Kidney (tissue), 14 donors: ENCODE data around the gene SPECC1L. TPM values are rescaled to one million over a fixed set of nuclear protein-coding genes. Genes with fewer than 3 reads are reported as not detected.

Source experiments
- DNase-seq, 5 donors: peaks; one replicate each; pipeline ENCODE4 v3.0.0-alpha.2; 2013 to 2020
- FAIRE-seq: peaks from 2 replicates; lab custom pipeline; 2012; peaks lifted over from hg19 to GRCh38; lab: Jason Lieb, UNC
- H3K27ac ChIP-seq, 2 donors: one replicate each; pipeline ENCODE4 v1.7.0; 2013; ENCODE audit warnings: low read depth in 2 of 2, low read length in 2 of 2, inconsistent platforms in 1 of 2
- H3K27me3 ChIP-seq: one replicate; pipeline ENCODE4 v1.7.1; 2013; ENCODE audit warnings: low read length, inconsistent platforms; ENCODE audit not compliant: control insufficient read depth, insufficient read depth
- H3K36me3 ChIP-seq, 3 donors: one replicate each; pipeline versions ENCODE4 v1.7.0 to v1.7.1; 2013; ENCODE audit warnings: low read length in 3 of 3, control low read depth in 1 of 3, inconsistent platforms in 1 of 3; ENCODE audit not compliant: insufficient read depth in 3 of 3, control insufficient read depth in 2 of 3
- H3K4me1 ChIP-seq, 3 donors: one replicate each; pipeline versions ENCODE4 v1.7.0 to v1.7.1; 2013; ENCODE audit warnings: low read length in 3 of 3, inconsistent platforms in 1 of 3, low read depth in 1 of 3; ENCODE audit not compliant: control insufficient read depth in 2 of 3, insufficient read depth in 2 of 3
- H3K4me3 ChIP-seq, 3 donors: one replicate each; pipeline versions ENCODE4 v1.7.0 to v1.8.1; 2013; ENCODE audit warnings: low read length in 3 of 3, control low read depth in 1 of 3, inconsistent platforms in 1 of 3
- H3K9ac ChIP-seq, 3 donors: one replicate each; pipeline versions ENCODE4 v1.7.0 to v1.7.1; 2013; ENCODE audit warnings: low read length in 3 of 3, control low read depth in 1 of 3, inconsistent platforms in 1 of 3
- H3K9me3 ChIP-seq, 3 donors: one replicate each; pipeline versions ENCODE4 v1.7.0 to v1.7.1; 2013; ENCODE audit warnings: low read length in 3 of 3, control low read depth in 1 of 3, inconsistent platforms in 1 of 3; ENCODE audit not compliant: control insufficient read depth in 2 of 3, insufficient read depth in 1 of 3
- intact Hi-C: fragments of 100-400 bp; cut with DNase I; formaldehyde crosslinking; loops from one replicate; pipeline ENCODE4 v1.11.1; 2022
- polyA plus RNA-seq: library from polyadenylated mRNA; stranded (reverse); fragments of 350-450 nt; fragmentation: Illumina TruSeq; extraction: RNeasy Lipid Tissue Mini Kit (QIAGEN cat#74804); gene quantifications from one replicate; pipeline ENCODE4 v1.2.3, GENCODE V29; 2014; ENCODE audit warnings: low read depth, low replicate concordance; ENCODE audit not compliant: insufficient read depth
- total RNA-seq: library from RNA; stranded (reverse); fragmentation: NEBNext Ultra II Directional; extraction: Animal tissue kit (Norgen Biotek cat#: 25700); gene quantifications from one replicate; pipeline ENCODE4 v1.2.1, GENCODE V29; 2021
- TF ChIP-seq, protein P1 (sequence below): IDR thresholded peaks from 3 replicates; pipeline ENCODE4 v1.5.1; 2012; ENCODE audit warnings: mild to moderate bottlenecking, moderate library complexity, borderline replicate concordance; ENCODE audit not compliant: insufficient read depth; ENCODE audit errors: extremely low read depth
- donor health status: control.
- donor health status: control.
- donor health status: control.
- donor health status: control.
- donor health status: control.
- donor health status: DM: yes; HTN: yes; CAD: no.
- donor health status: Normal renal cell carcinoma (clear cell type).

The SPECC1L gene
- total and polyA plus RNA-seq, 2 donors from 2014 or later, result 11.1 to 65.8 TPM

DNA sequence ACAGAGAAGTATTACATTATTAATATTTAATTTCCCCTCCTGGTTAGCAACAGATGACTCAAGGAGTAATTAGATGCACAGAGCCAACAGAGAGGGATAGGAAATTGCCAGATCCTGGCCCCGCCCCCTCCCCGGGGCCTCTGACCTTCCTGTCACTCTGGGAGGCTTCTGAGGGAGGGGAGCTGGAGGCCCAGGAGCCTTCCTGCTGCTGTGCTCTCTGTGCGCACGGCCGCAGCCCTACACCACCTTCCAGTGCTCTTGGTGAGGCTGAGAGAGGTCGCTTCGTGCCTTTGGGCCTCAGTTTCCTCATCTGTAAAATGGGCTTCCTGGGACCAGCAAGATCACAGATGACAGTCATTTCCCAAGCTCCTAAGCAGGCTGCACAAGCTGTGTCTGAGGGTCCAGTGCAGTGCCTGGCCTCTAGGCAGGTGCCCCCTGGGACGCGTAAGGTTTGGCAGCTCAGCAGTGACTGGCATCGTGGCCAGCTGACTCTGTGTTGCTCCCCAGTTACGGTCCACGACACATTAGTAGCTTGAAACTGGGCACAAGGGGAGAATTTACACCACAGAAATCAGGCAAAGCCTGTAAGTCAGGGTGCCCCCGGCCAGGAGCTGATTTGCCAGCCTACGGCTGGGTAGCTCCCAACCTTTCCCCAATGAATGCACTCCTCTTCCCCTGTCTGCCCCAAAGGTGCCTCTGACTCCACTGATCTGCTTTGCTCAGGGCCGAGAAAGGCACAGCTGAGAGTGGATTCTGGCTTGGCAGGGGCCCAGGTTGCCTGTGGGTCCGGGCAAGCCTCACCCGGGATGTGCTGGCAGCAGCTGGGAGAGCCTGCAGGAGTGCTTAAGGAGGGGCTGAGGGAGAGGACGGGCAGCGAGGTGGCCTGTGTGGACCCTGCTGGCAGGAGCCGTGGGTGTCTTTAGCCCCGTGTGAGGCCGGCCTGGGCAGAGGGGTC lies 159.1 kb downstream of the SPECC1L start:
- peak in 2 of 5 donors; percentile 59 to 78 for DNase-seq
- Histone ChIP-seq H3K9ac (no peak overlapping the region), H3K27ac (no peak overlapping the region), H3K9me3 (no peaks in the 10 kb centered on the region), H3K36me3 (no peaks in the 10 kb centered on the region), H3K4me3 (no peak overlapping the region), H3K4me1 (peaks cover 0 to 42% (median 26%) of the 10 kb centered on the region in 3 donors), H3K27me3 (peaks cover 2% of the 10 kb centered on the region)
- no peak for FAIRE-seq
- TF ChIP-seq, protein P1, sequence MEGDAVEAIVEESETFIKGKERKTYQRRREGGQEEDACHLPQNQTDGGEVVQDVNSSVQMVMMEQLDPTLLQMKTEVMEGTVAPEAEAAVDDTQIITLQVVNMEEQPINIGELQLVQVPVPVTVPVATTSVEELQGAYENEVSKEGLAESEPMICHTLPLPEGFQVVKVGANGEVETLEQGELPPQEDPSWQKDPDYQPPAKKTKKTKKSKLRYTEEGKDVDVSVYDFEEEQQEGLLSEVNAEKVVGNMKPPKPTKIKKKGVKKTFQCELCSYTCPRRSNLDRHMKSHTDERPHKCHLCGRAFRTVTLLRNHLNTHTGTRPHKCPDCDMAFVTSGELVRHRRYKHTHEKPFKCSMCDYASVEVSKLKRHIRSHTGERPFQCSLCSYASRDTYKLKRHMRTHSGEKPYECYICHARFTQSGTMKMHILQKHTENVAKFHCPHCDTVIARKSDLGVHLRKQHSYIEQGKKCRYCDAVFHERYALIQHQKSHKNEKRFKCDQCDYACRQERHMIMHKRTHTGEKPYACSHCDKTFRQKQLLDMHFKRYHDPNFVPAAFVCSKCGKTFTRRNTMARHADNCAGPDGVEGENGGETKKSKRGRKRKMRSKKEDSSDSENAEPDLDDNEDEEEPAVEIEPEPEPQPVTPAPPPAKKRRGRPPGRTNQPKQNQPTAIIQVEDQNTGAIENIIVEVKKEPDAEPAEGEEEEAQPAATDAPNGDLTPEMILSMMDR, result no peak
- intact Hi-C loops, result loop anchor here (10.0 kb wide), 1 partner anchor 75 kb away; no protein-coding TSS in a partner anchor

DNA sequence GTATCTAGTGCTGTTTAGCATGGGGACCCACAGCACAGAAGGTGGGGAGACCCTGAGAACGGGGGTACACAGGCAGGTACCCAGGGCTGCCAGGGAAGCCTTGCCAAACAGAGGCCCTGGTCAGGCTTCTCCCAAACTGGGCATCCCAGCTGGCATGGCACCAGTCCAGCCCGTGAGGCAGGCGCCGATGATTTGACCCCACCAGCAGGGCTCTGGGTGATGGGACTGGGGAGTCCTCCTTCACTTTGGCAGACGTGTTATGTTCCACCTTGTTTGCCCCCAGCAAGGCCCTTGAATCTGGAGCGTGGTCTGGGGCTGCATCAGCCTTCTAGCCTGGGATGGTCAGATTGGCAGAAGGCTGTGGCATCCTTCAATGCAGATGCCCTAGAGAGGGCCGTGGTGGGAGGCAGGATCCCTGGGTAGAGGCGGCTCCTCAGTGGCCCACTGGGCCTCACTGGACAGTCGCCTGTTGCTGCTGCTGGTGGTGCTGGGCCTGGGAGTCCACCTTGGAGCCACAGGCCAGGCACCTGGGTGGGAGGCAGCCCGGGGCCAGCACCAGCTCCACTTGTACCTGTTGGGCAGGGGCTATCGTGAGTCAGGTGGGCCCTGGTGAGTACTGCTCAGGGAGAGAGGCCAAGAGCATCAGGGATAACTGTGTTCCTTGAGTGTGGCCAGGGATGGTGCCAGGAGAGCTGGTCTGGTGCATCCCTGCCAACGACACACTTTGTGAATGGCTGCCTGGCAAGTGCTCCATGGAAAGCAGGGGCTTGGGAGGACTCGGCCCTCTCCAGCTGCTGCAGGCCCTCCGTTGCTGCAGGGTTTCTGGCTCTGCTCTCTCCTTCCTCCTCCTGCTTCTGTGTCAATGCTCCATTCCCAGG lies 160.0 kb downstream of the SPECC1L start:
- no peak for FAIRE-seq

DNA sequence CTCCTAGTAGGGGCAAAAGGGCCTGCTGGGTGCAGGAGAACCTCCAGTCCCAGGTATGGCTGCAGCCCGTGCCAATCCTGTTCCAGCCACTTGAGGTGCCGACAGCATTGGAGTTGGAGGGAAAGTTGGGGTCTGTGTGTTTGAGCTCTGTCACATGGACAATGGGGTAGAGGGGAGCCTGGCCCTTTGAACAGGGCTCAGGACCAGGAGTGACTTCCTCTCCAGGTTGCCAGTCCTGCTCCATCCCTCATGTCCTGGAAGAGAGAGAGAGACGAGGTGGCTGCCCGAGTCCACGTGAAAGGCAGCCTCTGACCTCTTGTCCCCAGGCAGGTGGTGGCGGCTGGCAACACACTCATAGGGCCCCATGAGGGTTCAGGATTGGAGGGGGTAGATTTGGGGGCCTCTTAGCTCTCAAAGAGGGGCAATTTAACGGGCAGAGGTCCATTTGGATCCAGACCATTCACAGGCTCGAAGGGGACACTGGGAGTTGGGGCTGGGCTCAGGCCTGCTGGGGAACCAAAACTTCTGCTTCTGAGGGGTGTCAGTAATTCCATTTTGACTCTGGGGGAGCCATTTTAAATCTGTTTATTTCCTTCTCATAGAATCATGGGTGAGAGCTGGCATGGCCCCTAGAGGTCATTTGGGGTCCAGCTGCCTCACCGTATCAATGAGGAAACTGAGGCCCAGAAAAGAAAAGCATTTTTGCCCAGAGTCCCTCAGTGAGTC lies 160.8 kb downstream of the SPECC1L start:
- DNase-seq (peak in 1 of 5 donors; percentile 48), FAIRE-seq (no peak)
- H3K4me3 ChIP-seq, result no peak overlapping the region
- intact Hi-C loops, result no loop called here
- no peaks in the 10 kb centered on the region for H3K36me3 ChIP-seq
- H3K4me1 ChIP-seq, result peaks cover 0 to 55% (median 31%) of the 10 kb centered on the region in 3 donors
- TF ChIP-seq, protein P1, result no peak
- H3K27ac ChIP-seq, result peak overlapping the region; percentile 43 to 48
- H3K9ac ChIP-seq, result no peak overlapping the region
- no peaks in the 10 kb centered on the region for H3K9me3 ChIP-seq
- no peaks in the 10 kb centered on the region for H3K27me3 ChIP-seq

More for the DNA sequence above, 160.0 kb downstream of the SPECC1L start:
- Histone ChIP-seq H3K27me3 (no peaks in the 10 kb centered on the region), H3K4me3 (no peak overlapping the region), H3K4me1 (peaks cover 0 to 49% (median 26%) of the 10 kb centered on the region in 3 donors), H3K27ac (no peak overlapping the region), H3K9ac (no peak overlapping the region), H3K36me3 (no peaks in the 10 kb centered on the region), H3K9me3 (no peaks in the 10 kb centered on the region)
- TF ChIP-seq, protein P1, result no peak
- peak in 1 of 5 donors; percentile 74 for DNase-seq
- intact Hi-C loops, result no loop called here
